Fibroblast of pulmonary artery (primary cell): Measurements from ENCODE around the gene LAMB1.

Experiments used
- DNase-seq: peaks from one replicate; pipeline ENCODE4 v3.0.0-alpha.2; 2010; ENCODE audit warnings: low read depth
- H3K4me3 ChIP-seq: replicated peaks from 2 replicates; pipeline ENCODE4 v1.5.1; 2011; ENCODE audit warnings: low read depth, mild to moderate bottlenecking, control low read depth, low read length, moderate library complexity
- TF ChIP-seq, protein P1 (sequence below): IDR thresholded peaks from 2 replicates; pipeline ENCODE4 v1.5.1; 2011; ENCODE audit warnings: mild to moderate bottlenecking, control low read depth, low read length, inconsistent platforms; ENCODE audit errors: missing control alignments

LAMB1 gene

DNA sequence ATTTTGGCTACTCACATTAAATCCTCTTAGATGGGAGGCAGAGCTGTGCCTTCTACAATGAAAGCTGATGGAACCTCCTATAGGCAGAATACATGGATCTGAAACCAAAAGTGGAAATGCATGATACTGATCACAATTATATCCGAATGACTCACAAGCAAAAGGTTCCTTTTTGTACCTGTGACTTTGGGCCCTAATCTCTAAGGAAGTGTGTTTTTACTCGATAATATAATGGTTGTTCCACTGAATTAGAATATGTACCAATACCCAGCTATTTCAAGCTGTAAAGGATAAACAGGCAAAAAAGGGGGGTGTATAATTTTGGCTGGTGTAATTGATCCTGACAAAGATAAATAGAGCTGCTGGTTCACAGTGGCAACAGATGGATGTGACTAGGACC lies 17.6 kb upstream of the LAMB1 start:
- no peak for DNase-seq
- H3K4me3 ChIP-seq, result no peak overlapping the region
- TF ChIP-seq, protein P1, sequence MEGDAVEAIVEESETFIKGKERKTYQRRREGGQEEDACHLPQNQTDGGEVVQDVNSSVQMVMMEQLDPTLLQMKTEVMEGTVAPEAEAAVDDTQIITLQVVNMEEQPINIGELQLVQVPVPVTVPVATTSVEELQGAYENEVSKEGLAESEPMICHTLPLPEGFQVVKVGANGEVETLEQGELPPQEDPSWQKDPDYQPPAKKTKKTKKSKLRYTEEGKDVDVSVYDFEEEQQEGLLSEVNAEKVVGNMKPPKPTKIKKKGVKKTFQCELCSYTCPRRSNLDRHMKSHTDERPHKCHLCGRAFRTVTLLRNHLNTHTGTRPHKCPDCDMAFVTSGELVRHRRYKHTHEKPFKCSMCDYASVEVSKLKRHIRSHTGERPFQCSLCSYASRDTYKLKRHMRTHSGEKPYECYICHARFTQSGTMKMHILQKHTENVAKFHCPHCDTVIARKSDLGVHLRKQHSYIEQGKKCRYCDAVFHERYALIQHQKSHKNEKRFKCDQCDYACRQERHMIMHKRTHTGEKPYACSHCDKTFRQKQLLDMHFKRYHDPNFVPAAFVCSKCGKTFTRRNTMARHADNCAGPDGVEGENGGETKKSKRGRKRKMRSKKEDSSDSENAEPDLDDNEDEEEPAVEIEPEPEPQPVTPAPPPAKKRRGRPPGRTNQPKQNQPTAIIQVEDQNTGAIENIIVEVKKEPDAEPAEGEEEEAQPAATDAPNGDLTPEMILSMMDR, result no peak

- TF ChIP-seq, protein P1, result no peak
These were observed 15.7 kb upstream of the LAMB1 start for GRCh38 chr7:108018668-108019067.

DNA sequence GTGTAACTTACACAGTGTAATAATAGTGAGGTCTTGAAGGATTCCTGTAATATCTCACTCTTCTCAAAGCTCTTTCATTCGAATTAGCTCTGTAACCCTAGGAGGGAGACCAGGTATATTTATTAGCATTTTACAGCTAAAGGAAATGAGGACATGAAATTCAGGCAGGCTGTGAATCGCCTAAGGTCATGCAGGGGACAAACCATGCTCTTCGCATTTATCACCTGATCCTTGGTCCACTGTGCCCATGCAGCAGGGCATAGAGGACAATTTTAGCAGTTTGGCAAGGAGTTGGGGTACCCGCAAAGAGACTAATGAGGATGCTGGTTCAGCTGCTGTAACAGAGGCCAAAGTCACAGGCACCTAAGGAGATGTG lies 14.8 kb upstream of the LAMB1 start:
- TF ChIP-seq, protein P1, result no peak
- H3K4me3 ChIP-seq, result no peak overlapping the region
- no peak for DNase-seq

More at GRCh38 chr7:108018668-108019067, 15.7 kb upstream of the LAMB1 start:
- H3K4me3 ChIP-seq, result no peak overlapping the region
- DNase-seq, result no peak

GRCh38 chr7:108016841-108017775 lies 14.1 kb upstream of the LAMB1 start:
- TF ChIP-seq, protein P1, result peak; percentile 59
- no peak overlapping the region for H3K4me3 ChIP-seq
- peak; percentile 62 for DNase-seq

GRCh38 chr7:108015740-108016139 lies 12.8 kb upstream of the LAMB1 start:
- TF ChIP-seq, protein P1, result no peak
- DNase-seq, result no peak
- no peak overlapping the region for H3K4me3 ChIP-seq

DNA sequence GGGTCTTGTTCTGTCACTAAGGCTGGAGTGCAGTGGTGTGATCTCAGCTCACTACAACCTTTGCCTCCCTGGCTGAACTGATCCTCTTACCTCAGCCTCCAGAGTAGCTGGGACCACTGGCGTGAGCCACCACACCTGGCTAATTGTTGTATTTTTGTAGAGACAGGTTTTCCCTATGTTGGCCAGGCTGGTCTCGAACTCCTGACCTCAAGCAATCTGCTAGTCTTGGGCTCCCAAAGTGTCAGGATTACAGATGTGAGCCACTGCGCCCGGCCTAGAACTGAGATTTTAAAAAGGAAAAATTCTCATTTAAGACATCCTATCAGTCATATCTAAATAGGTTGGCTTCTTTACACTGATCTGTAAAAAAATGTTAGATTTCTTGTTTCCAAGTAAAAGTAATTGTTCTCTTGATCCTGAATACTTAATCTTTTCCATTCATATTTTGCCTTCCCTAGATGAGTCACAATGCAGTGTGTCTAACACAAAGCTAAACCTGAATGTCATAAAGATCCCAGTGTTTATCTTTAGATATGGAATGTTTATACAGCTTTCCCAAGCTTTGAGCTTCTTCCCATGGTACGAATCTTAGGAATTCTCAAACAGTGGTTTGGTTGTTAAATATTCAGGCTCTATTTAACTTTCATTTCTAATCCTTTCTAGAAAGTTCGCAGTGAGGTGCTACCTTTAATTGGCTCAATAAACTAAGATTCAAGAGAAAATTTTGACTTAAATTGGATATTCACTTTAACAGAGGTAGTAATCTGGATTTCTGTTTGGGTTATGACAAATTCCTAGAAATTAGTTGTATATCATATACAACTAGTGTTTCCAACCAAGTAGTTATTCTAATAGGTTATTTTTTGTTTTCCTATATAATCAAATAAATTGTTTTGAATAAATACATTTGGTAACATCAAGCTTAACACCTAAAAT lies 12.1 kb upstream of the LAMB1 start:
- TF ChIP-seq, protein P1, result no peak

More for the DNA sequence above, 12.1 kb upstream of the LAMB1 start:
- DNase-seq, result peak; percentile 76
- no peak overlapping the region for H3K4me3 ChIP-seq
